GM18868 (cell line): ENCODE results near the gene TSPO.

Source experiments
- ATAC-seq: cut with Tn5 transposase; IDR thresholded peaks from one replicate; pipeline ENCODE4 v1.9.1; 2021; ENCODE audit warnings: mild to moderate bottlenecking, moderate library complexity; ENCODE audit not compliant: unreplicated experiment

TSPO gene

DNA sequence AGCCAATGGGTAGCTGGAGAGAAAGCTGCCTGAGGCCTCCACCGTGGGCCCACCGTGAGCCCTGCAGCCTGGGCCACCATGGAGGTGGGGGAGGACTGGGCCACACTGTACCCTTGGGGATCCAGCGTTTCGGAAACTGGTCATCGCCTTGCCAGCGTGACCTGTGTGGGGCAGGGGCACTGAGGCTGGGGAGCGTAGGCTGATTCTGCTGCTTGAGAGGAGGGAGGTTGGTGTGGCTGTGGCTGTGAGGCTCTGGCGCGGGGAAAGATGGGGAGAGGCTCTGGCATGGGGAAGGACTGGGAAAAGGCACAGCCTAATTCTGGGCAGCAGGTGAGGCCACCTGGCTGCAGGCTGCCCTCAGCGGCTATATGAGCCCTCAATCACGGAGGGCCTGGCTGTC, 48.2 kb downstream of the TSPO start:
- ATAC-seq = no peak

DNA sequence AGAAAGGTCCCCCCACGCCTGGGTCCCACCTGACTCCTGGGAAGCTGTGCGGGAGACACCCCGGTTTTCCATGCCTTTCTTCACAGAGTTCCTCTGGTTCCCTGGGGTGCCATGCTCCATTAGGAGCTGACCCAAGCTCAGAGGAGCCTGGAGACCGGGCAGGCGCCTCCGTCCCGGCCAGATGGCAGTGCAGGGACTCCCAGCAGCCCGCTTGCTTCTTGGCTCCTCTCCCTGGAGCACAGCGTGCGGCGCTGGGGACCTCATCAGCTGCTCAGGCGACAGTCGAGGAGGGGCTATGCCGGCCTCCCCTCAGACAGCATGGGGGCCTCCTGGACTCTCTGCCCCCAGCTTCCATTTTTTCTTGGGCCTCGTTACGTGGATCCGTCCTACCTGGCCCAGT, 48.7 kb downstream of the TSPO start:
- no peak for ATAC-seq

- ATAC-seq = no peak
These were observed 49.2 kb downstream of the TSPO start for GRCh38 chr22:43200555-43200954.

DNA sequence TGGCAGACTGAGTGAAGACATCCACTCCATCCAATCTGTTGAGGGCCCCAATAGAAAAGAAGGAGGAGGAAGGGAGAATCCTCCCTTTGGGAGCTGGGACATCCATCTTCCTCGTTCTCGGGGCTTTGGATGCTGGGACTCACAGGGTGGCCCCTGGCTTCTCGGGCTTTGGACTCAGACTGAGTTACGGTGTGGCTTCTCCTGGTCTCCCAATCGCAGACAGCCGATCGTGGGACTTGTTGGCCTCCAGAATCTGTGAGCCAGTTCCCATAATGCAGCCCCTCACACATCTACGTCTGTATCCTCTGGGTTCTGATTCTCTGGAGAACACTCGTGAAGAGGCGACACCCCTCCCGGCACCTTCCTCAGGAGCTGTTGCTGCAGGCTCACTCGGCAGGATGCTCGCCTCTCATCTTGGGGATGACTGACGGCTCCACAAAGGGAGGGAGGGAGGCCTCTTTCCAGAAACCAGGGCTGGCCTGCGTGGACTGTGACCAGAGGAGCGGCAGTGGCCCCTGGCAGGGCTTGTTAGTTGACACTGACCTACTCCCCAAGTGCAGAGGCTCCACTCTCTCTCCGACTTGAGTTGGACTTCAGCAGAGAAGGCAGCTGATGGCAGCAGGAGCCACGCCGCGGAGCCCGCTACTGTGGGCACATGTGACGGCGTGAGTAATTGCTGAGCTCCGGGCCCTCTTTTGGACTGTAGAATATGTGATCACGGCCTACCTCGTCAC, 50.3 kb downstream of the TSPO start:
- ATAC-seq = no peak

DNA sequence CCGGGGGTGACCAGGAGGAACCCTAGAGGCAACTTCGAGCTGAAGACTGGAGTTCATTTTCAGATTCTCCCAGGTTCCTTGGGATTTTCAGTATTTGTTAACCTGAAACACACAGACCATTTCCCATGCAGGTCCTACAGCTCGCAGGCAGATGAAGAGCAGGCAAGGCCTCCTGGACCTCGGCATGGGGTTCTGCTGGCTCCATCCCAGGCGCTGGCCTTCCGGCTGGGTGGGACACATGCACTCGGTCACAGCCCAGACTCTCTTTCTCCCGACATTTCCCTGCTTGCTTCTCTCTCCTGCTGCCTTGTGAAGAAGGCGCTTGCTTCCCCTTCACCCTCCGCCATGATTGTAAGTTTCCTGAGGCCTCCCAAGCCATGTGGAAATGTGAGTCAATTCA, 51.0 kb downstream of the TSPO start:
- ATAC-seq = no peak

GRCh38 chr22:43202756-43203410, 51.5 kb downstream of the TSPO start:
- no peak for ATAC-seq

- ATAC-seq = no peak
These were observed 52.2 kb downstream of the TSPO start for GRCh38 chr22:43203471-43203981.

DNA sequence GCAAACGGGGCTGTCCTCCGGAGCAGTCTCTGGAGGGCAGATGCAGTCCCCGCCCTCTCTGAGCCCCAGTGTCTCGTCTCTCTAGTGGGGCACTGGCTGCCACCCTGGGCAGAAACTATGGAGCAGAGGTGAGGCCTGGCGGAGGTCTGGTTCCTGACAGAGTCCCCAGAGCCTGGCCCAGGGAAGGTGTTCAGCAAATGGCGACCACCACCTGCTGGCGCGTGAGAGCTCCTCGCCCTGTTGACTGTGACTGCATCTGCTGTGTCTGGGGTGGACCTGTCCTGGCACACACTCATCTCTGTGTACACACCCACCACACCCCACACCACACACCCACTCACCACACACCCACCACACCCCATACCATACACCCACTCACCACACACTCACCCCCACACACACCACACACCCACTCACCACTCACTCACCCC, 53.9 kb downstream of the TSPO start:
- ATAC-seq = no peak

DNA sequence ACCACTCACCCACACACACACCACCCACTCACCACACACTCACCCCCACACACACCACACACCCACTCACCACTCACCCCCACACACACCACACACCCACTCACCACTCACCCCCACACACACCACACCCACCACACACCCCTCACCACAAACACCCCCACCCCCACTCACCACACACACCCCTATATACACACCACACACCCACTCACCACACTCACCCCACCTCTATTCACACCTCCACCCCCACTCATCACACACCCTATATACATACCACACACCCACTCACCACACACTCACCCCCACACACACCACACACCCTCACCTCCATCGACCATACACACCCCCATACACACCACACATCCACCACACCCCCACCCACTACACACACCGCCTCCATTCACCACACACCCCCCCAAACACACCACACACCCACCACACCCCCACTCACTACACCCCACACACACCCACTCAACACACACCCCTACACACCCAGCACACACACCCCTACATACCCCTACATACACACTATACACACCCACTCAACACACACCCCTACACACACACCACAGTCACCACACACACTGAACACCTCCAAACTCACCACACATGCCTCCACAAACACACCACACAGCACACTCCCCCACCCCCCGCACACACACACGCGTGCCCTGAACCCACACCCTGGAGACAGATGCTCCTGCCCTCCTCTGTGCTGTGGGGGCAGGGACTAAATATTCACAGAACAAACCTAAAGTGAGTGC, 54.6 kb downstream of the TSPO start:
- ATAC-seq = no peak

DNA sequence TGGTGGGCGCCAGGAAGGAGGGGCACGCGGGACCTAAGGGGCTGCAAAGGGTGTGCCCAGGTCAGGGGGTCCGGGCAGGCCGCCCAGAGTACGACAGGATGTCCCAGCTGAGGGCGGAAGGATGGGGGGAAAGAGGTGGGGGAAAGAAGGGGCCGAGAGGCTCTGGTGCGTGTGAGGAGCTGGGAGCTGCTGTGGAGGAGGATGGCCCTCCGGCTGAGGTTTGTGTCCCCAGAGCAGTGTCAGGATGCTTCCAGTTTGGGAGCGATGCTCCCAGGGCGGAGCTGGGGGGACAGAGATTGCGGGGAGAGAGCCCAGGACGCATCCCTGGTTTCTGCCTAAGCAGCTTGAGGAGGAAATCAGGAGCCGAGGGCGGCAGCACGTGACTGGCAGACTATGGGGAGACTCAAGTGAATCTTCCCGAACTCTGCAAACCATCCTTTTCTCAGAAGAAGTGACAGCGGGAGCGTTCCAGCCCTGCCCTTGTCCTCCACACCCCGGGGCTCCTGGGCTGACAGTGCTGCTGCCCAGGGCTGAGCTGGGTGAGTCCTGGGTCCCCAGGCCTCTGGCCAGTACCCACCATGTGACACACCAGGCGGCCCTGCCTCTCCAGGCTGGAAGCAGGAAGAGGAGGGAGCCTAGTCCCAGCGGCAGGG, 55.3 kb downstream of the TSPO start:
- no peak for ATAC-seq

DNA sequence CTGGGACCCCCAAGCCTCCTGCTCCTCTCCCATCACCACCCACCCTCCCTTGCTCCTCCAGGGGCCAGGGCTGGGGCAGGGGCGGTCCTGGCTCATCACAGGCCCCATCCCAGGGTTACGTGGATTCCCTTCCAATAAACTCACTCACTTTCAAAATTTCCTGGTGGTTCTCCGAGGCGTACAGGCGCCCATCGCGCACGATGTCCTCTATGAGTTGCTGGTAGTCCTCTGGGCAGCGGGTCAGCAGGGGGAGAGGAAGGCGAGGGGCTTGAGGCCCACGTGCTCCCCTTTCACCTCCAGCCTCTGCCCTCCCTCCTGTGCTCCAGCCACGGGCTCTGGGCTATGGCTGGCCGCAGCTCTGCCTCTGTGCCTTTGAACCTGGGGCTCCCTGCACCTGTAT, 56.0 kb downstream of the TSPO start:
- ATAC-seq = no peak

DNA sequence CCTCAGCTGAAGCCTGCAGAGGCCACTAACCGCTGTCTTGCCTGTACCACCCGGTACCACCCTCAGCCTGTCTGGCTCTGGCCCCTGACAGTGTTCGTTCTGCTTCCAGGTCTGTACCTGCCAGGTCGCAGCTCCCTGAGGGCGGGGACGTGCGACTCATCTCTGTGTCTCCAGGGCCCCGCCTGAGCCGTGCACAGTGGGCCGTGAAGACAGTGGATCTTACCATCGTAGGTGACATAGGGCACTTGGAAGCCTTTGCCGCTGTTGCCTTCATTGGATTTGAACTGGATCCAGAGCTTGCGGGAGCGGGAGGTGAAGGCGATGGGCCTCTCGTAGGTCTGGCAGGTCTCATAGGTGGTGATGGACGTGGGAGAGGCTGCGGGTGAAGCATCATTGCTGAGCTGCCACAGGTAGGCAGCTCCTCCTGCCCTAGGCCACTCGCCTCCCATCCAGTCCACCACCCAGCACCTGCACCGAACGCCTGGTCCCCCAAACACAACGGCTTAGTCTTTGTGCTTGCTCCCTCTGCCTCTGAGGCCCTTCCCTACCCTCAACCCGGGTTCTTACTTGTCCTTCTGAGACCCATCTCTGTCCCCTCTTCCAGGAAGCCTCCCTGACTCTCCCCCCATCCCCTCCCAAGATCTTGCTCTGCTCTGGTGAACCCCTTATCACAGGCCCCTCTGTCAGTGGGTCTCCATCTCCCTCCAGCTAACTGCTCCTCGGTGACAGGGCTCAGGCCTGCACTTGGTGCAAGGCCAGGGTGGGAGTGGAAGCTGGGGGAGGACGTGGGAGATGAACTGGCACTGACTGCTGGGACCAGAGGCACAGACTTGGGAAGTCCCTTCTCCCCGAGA, 56.7 kb downstream of the TSPO start:
- ATAC-seq = no peak

GRCh38 chr22:43208703-43209522, 57.6 kb downstream of the TSPO start:
- ATAC-seq = no peak

GRCh38 chr22:43209523-43209890, 58.1 kb downstream of the TSPO start:
- ATAC-seq = no peak

- no peak for ATAC-seq
These were observed 58.6 kb downstream of the TSPO start for GRCh38 chr22:43209971-43210370.

GRCh38 chr22:43210631-43211515, 59.5 kb downstream of the TSPO start:
- ATAC-seq = no peak

DNA sequence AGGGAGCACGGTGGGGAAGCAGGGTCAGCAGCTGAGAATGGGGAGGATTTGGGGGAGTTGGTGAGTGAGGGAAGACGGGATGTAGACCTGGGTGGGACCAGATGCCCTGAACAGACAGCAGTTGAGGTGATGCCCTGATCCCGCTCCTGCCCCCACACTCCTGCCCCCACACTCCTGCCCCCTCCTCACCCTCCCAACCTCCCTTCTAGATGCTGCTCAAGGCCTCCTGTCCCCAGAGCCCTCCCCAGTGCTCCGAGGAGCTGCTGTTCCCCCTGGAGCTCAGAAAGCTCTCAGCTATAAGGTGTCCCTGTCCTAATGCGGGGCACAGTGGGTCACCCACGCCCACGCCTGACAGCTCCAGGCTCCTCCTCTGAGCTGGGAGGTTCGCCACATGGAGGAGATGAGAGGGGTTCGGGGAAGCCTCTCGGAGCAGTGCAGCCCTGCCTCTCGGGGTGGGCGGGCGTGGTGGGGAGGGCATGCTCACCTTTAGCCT, 60.6 kb downstream of the TSPO start:
- ATAC-seq = no peak

- no peak for ATAC-seq
These were observed 61.1 kb downstream of the TSPO start for GRCh38 chr22:43212434-43212952.
